Stomach smooth muscle (tissue), 2 donors: ENCODE measurements around the gene CCDC40.

ENCODE experiments used
- H3K27ac ChIP-seq: one replicate; pipeline ENCODE4 v1.7.0; 2013; ENCODE audit warnings: mild to moderate bottlenecking, low read length, inconsistent platforms
- H3K27me3 ChIP-seq, 2 donors: one replicate each; pipeline ENCODE4 v1.7.0; 2013; ENCODE audit warnings: low read length in 2 of 2; ENCODE audit not compliant: insufficient read depth in 2 of 2, control insufficient read depth in 1 of 2
- H3K36me3 ChIP-seq, 2 donors: one replicate each; pipeline ENCODE4 v1.7.0; 2013; ENCODE audit warnings: low read length in 2 of 2; ENCODE audit not compliant: control insufficient read depth in 2 of 2, insufficient read depth in 2 of 2
- H3K4me1 ChIP-seq: one replicate; pipeline ENCODE4 v1.7.0; 2013; ENCODE audit warnings: low read length; ENCODE audit not compliant: control insufficient read depth, insufficient read depth
- H3K4me3 ChIP-seq, 2 donors: one replicate each; pipeline ENCODE4 v1.7.0; 2013; ENCODE audit warnings: low read length in 2 of 2
- H3K9ac ChIP-seq, 2 donors: one replicate each; pipeline ENCODE4 v1.7.0; 2013; ENCODE audit warnings: low read length in 2 of 2, mild to moderate bottlenecking in 1 of 2
- H3K9me3 ChIP-seq, 2 donors: one replicate each; pipeline ENCODE4 v1.7.0; 2013; ENCODE audit warnings: low read length in 2 of 2; ENCODE audit not compliant: control insufficient read depth in 2 of 2
- donor health status: healthy.
- donor health status: Pancreatic carcinoma.

The CCDC40 gene

DNA sequence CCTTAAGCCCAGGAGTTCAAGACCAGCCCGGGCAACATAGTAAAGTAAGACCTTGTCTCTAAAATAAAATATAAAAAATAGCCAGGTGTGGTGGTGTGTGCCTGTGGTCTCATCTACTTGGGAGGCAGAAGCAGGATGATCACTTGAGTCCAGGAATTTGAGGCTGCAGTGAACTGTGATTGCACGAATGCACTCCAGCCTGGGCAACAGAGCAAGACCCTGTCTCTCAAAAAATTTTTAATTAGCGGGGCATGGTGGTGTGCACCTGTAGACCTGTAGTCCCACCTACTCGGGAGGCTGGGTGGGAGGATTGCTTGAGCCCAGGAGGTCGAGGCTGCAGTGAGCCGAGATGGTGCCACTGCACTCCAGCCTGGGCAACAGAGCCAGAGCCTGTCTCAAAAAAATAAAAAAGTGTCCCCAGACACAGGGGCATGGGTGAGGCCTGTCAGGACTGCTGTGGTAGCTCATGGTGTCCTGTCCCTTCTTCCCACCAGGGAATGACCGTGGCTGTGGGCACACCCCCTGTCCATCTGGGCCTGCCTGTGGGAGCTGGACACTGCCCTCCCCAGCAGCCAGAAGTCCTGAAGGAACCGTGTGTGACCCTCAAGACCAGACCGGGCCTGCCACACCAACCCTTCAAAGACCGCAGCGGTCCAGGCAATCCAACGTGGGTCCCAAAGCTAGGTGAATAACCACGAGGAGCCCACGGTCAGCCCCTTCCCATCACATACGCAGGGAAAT lies 34.1 kb downstream of the CCDC40 start:
- Histone ChIP-seq H3K27ac (peak overlapping the region; percentile 88), H3K27me3 (no peaks in the 10 kb centered on the region)

DNA sequence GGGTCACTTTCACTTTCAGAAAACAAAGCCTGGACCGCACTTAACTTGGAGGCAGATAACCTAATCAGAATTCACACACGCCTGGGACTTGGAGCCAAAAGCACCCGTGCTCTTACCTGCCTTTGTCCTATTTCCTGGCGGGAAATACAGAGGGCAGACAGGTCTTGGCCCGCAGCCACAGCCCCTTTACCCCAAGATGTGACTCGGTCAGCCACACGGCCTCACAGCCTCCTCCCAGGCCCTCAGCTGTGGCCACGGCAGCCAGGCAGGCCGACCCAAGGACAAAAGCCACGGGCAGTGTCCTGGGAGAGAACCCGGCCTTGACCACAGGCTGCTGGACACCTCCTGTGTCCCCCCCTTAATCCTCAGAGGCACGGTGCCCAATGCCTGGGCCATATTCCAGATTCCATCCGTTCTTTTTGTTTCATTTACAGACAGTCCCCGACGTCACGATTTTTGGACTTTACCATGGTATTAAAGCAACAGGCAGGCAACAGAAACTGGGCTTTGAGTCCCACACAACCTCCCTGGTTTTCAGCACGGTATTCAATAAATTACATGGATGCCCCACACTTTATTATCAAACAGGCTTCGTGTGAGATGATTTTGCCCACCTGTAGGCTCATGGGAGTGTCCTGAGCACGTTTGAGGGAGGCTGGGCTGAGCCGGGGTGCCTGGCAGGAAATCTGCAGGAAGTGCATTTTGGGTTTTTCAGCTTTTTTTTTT lies 34.8 kb downstream of the CCDC40 start:
- Histone ChIP-seq H3K4me3 (peak overlapping the region; percentile 75 to 80), H3K36me3 (no peaks in the 10 kb centered on the region), H3K9me3 (no peaks in the 10 kb centered on the region), H3K27me3 (no peaks in the 10 kb centered on the region), H3K9ac (peak overlapping the region; percentile 78 to 96), H3K27ac (peak overlapping the region; percentile 88), H3K4me1 (peaks cover 32% of the 10 kb centered on the region)

More for the DNA sequence above, 34.1 kb downstream of the CCDC40 start:
- Histone ChIP-seq H3K9ac (peak overlapping the region; percentile 78 to 96), H3K9me3 (no peaks in the 10 kb centered on the region), H3K4me1 (peaks cover 32% of the 10 kb centered on the region), H3K36me3 (peaks cover 0 to 2% of the 10 kb centered on the region in 2 donors), H3K4me3 (peak overlapping the region; percentile 75 to 80)

DNA sequence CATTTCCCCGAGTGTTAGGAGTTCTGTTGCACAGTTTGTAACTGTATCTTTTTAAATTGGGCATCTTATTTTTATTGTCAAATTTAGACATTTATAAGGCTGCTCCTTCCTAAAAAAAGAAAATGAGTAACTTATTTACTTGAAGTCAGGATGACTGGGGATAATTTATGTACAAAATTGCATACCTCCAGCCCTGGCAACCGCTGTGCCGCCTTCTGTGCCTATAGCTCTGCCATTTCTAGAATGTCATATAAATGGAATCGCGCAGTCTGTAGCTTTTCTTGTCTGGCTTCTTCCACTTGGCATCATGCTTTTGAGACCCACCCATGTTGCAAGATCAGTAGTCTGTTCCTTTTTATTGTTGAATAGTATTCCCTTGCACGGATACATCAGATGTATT lies 36.0 kb downstream of the CCDC40 start:
- Histone ChIP-seq H3K36me3 (no peaks in the 10 kb centered on the region), H3K27ac (no peak overlapping the region), H3K4me1 (peaks cover 32% of the 10 kb centered on the region), H3K4me3 (no peak overlapping the region), H3K9me3 (no peaks in the 10 kb centered on the region), H3K9ac (no peak overlapping the region), H3K27me3 (no peaks in the 10 kb centered on the region)

DNA sequence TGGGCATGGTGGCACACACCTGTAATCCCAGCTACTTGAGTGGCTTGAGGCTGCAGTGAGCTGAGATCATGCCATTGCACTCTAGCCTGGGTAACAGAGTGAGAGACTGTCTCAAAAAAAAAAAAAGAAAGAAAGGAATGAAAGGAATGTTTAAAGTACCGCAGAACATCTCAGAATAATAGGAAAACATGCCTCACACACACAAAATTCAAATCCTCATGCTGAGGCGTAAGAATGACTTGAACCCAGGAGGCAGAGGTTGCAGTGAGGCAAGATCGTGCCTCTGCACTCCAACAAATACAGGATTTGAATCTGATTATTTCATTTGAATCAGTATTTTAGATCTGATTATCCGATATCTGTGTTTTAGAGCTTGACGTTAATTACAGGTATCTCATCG lies 43.6 kb downstream of the CCDC40 start:
- Histone ChIP-seq H3K27me3 (no peaks in the 10 kb centered on the region), H3K27ac (no peak overlapping the region), H3K4me3 (no peak overlapping the region), H3K9me3 (no peaks in the 10 kb centered on the region), H3K9ac (no peak overlapping the region), H3K4me1 (peaks cover 3% of the 10 kb centered on the region), H3K36me3 (no peaks in the 10 kb centered on the region)

DNA sequence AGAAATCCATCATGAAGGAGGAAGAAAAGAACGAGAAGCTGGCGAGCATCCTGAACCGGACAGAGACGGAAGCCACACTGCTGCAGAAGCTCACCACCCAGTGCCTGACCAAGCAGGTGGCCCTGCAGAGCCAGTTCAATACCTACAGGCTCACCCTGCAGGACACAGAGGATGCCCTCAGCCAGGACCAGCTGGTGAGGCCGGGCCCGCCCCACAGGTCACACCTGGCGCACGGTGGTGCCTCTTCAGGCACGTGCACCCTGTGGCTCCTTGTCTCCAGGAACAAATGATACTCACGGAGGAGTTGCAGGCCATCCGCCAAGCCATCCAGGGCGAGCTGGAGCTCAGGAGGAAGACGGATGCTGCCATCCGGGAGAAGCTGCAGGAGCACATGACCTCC lies 45.2 kb downstream of the CCDC40 start:
- Histone ChIP-seq H3K9ac (no peak overlapping the region), H3K9me3 (no peaks in the 10 kb centered on the region), H3K27me3 (no peaks in the 10 kb centered on the region), H3K36me3 (no peaks in the 10 kb centered on the region), H3K4me3 (no peak overlapping the region), H3K4me1 (peaks cover 3% of the 10 kb centered on the region), H3K27ac (no peak overlapping the region)

DNA sequence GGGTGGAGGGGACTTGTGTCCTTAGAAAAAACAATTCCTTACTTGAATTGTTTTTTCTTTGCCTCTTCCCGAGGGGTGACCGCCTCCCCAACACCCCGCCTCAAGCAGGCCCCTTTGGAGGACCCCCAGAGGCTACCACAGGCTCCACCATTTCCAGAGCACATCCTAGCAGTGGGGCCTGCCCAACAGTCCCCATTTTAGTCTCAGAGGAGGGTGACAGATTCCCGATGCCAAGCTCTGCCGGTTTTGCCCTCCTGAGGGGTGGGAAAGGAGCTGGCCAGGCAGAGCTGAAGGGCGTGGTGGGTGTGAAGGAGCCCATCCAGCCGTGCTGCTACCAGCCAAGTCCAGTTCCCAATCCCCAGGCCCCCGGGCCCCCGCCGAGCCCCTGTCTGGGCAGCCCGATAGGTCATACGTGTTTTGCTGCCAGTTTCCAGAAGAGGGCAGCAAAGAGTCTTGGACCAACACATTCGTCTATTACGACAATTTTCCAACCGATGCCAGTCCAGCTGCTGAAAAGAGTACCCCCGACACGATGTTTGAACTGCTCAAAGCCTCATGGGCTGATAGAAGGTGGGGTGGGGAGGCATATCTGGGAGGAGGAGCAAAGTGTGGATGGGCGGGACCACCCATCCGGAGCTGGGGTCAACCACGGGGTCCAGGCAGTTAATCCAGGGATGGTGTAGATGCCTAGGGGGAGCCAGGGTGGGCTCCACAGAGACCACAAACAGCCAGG lies 46.1 kb downstream of the CCDC40 start:
- Histone ChIP-seq H3K36me3 (no peaks in the 10 kb centered on the region), H3K4me3 (peak overlapping the region in 1 of 2 donors; percentile 49), H3K9ac (peak overlapping the region in 1 of 2 donors; percentile 33), H3K4me1 (peaks cover 3% of the 10 kb centered on the region), H3K27me3 (no peaks in the 10 kb centered on the region), H3K9me3 (no peaks in the 10 kb centered on the region), H3K27ac (no peak overlapping the region)

DNA sequence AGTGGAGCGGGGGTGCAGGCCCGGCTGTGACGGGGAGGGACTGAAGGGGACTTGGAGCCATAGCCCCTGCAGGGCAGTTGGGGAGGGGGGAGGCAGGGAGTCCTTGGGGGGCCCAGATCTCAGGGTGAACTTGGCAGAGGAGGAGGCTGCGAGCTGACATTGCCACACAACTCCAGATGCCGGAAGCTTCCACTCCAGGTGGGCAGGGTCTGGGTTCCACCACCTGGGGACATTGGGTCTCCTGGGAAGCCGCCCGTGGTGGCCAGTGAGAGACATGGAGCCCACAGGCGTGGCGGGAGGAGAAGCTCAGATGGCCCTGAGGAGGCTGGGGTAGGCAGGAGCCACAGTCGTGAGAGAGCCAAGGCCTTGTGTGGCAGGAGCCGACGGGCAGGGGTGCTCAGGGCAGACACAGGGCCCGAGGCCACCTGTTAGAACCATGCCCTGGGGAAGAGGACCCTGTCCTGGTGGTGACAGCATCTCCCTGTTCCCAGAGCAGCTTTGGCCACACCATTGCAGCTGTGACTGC lies 46.8 kb downstream of the CCDC40 start:
- Histone ChIP-seq H3K9ac (no peak overlapping the region), H3K27me3 (no peaks in the 10 kb centered on the region), H3K36me3 (no peaks in the 10 kb centered on the region), H3K4me3 (no peak overlapping the region), H3K9me3 (no peaks in the 10 kb centered on the region), H3K4me1 (peaks cover 3% of the 10 kb centered on the region), H3K27ac (no peak overlapping the region)

DNA sequence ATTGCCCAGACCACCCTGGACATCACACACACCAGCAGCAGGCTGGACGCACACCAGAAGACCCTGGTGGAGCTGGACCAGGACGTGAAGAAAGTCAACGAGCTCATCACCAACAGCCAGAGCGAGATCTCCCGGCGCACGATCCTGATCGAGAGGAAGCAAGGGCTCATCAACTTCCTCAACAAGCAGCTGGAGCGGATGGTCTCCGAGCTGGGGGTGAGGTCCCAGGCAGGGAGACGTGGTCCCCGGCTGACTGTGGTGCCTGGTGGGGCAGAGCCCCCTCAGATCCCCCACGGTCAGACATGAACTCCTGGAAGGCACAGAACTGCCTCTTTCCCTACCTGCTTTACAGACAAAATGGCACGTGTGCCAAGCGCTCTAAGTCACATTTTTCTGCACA lies 48.3 kb downstream of the CCDC40 start:
- peaks cover 3% of the 10 kb centered on the region for H3K4me1 ChIP-seq
- H3K27ac ChIP-seq, result no peak overlapping the region
- H3K36me3 ChIP-seq, result no peaks in the 10 kb centered on the region
- H3K9me3 ChIP-seq, result no peaks in the 10 kb centered on the region
- H3K4me3 ChIP-seq, result no peak overlapping the region
- H3K9ac ChIP-seq, result no peak overlapping the region
- H3K27me3 ChIP-seq, result no peaks in the 10 kb centered on the region

DNA sequence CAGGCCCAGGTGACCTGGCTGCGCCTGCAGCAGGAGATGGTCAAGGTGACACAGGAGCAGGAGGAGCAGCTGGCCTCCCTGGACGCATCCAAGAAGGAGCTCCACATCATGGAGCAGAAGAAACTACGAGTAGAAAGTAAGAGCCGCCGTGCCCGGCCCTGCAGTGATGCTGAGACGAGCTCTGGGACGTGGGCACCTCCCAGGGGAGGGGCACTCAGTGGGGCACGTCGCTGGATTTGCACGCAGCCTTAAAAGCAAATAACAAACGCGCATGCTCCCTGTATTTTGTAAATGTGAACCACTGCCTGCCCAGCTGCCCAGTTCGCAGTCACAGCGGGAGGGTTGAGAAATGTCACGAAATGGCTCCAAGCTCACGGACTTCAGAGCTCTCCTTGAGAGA lies 49.6 kb downstream of the CCDC40 start:
- Histone ChIP-seq H3K4me1 (peaks cover 3% of the 10 kb centered on the region), H3K27ac (no peak overlapping the region), H3K4me3 (no peak overlapping the region)

DNA sequence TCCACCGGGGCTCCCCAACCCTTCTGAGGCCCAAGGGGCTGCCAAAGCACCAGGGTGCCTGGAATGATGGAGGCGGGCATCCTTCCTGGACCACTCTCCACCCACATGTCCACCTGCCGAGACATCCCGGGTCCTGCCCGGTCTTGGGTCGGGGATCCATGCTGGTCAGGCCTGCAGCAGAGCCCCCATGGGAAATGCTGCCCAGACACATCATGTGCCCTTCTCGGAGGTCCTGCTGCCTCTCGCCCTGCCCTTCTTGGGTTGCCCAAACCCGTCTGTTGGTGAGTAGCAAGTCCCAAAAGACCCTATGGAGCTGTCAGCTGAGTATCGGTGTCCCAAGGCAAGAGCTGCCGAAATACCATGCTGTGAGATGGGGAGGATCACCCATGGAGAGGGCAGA lies 50.2 kb downstream of the CCDC40 start:
- no peak overlapping the region for H3K9ac ChIP-seq
- peaks cover 0 to 3% of the 10 kb centered on the region in 2 donors for H3K36me3 ChIP-seq
- no peaks in the 10 kb centered on the region for H3K9me3 ChIP-seq
- H3K4me1 ChIP-seq, result peaks cover 3% of the 10 kb centered on the region
- H3K27ac ChIP-seq, result no peak overlapping the region
- H3K27me3 ChIP-seq, result no peaks in the 10 kb centered on the region
- no peak overlapping the region for H3K4me3 ChIP-seq

More for the DNA sequence above, 49.6 kb downstream of the CCDC40 start:
- no peaks in the 10 kb centered on the region for H3K27me3 ChIP-seq
- H3K36me3 ChIP-seq, result peaks cover 0 to 3% of the 10 kb centered on the region in 2 donors
- no peak overlapping the region for H3K9ac ChIP-seq
- H3K9me3 ChIP-seq, result no peaks in the 10 kb centered on the region
